GM12873 (cell line): ENCODE results near the gene ANKDD1B.

Experiments used
- TF ChIP-seq, protein P1 (sequence below): IDR thresholded peaks from 2 replicates; pipeline ENCODE4 v1.5.1; 2012; ENCODE audit warnings: low read depth, mild to moderate bottlenecking, moderate library complexity, low read length, control low read depth; ENCODE audit not compliant: insufficient read depth; ENCODE audit errors: missing control alignments

ANKDD1B gene

DNA sequence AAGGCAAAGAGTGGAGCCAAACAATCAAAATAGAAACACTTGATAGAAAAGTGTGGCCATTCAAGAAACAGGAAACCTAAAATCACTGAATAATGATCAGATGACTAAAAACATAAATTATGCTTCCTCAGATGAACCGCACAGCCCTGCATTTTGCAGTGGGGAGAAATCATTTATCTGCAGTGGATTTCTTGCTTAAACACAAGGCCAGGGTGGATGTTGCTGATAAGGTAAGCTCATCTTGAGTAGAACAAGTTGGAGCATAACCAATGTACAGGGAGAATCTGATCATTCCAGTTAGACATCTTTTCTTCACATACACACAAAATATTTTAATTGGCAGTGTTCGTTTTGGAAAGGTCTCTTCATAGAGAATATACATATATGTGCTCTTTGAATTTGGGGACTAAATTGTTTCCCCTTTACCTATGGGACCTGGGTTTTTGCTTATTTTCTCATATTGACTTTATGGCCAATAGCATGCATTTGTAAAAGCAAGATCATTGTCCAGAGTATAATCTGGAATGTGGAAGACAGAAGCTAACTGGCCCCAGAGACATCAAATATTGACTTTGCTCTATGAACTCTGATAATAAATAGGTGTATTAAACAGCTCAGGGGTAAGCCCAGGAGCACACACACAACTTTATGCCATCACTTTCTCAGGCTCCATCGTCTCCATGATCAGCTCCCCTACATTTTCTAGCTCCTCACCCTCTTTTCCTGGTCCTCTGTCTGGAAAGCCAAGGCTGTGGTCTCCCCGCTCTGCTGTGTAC lies 9.1 kb downstream of the ANKDD1B start:
- TF ChIP-seq, protein P1, sequence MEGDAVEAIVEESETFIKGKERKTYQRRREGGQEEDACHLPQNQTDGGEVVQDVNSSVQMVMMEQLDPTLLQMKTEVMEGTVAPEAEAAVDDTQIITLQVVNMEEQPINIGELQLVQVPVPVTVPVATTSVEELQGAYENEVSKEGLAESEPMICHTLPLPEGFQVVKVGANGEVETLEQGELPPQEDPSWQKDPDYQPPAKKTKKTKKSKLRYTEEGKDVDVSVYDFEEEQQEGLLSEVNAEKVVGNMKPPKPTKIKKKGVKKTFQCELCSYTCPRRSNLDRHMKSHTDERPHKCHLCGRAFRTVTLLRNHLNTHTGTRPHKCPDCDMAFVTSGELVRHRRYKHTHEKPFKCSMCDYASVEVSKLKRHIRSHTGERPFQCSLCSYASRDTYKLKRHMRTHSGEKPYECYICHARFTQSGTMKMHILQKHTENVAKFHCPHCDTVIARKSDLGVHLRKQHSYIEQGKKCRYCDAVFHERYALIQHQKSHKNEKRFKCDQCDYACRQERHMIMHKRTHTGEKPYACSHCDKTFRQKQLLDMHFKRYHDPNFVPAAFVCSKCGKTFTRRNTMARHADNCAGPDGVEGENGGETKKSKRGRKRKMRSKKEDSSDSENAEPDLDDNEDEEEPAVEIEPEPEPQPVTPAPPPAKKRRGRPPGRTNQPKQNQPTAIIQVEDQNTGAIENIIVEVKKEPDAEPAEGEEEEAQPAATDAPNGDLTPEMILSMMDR = no peak

DNA sequence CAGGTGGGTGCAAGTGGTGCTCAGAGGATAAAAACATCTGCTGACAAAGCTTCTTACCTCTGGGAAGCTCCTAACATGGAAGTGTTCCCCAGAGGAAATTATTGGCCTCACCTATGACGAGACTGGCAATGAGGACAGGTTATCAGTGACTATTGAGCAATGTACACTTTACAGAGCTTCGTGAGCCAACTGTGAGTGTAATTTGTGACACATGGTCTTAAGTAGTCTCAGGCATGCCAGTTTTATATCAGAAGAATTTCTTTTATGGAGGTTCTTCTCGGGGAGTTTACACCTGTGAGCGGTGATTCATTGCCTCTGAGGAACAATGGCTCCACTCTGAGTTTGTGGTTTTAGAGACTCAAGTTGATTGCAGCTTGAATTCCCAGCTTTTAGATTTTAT lies 11.3 kb downstream of the ANKDD1B start:
- TF ChIP-seq, protein P1 = no peak

DNA sequence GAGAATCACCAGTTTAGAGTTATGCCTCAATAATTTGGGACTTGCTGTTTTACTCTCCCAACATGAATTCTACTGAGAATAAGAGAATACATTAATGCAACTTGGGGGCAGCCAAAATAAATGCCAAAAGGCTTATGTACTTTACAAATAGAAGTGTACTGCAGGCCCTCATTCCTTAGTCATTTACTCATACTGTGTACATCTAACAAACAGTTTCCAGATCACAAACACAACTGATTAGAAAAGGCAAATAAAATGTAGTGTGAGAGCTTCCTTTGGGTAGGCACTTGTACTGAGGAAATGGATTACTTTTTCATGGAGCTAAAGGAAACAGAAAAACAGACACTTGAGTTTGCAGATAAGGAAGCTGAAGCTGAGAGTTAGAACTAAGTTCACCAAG lies 12.6 kb downstream of the ANKDD1B start:
- TF ChIP-seq, protein P1 = no peak

DNA sequence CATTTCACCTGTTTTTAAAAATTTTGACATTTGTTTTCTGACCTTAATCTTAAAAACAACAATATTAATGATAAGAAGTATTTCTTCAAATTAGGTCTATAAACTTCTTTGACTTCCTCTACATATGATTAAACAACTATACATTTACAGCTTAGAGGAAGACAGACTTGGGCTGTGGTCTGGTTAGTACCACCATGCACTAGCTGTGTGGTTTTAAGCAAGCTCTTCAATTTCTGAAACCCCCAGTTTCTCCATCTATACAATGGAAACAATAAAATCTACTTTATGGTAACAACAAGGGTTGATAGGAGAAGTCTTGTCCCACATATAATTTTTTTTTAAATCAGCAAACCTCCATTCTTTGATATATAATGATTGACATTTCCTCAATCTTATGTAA lies 15.7 kb downstream of the ANKDD1B start:
- TF ChIP-seq, protein P1 = no peak

DNA sequence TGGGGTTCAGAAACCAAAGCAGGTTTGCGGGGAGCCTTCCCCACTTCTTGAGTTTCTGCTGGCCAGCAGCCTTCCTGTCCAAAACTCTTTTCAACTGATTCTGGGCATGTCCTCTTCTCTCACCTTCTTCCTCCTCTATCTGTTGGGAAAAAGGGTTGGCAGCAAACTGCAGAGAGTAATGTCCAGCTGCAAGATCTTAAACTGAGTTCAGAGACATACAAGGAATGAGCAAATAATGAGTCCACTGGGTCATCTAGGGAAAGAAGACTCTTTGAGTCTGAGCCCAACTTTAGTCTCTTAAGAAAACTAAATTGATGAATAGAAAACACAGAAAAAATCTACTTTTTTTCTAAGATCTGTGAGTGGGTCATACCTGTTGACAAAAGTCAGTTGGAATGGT lies 16.5 kb downstream of the ANKDD1B start:
- TF ChIP-seq, protein P1 = no peak

DNA sequence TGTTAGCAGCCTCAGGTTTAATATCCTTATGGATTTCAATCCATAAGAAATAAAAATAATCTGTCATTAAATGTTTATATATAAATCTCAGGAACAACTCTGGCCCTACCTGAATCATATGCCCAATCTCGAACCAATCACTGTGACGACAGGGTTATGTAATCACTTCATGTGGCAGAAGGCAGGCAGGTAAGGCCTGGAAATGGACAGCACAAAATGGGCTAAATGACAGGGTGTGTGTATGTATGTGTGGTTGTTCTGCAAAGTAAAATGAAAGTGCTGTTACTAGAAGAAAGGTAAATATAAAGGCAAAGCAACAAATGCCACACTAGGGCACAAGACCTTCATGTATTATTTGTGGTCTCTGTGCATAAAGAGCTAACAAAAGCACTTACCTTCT lies 19.6 kb downstream of the ANKDD1B start:
- TF ChIP-seq, protein P1 = no peak

DNA sequence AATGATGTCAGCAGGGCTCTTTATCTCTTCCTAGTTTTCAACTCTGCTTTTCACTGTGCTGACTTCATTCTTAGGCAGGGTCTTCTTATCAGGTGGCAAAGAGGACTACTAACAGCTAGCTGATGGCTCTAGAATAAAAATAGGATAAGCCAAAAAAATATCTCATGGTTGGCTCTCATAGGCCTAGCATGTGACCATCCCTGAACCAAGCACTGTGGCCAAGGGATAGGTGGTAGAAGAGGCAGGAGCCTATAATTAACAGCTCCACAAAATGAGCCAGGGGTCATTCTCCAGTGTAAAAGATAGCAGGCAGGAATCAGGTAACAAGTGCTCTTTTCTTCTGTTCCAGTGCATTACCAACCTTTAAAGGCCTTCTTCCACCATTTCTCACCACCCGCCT lies 21.1 kb downstream of the ANKDD1B start:
- TF ChIP-seq, protein P1 = no peak

DNA sequence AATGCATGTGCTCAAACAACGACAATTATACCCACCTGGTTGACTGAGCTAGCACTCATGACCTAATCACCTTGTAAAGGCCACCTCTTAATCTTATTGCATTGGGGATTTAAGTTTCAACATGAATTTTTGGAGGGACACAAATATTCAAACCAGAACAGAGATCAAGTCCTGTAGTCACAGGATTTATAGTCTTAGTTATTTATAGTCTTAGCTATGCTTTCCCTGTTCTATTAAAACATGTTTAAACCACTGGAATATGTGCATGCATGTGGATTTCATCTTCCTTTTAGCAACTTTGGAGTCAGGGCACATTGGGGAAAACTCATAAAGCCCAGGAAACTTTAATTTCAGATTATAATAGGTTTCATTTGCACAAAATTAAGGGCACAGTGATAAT lies 26.7 kb downstream of the ANKDD1B start:
- TF ChIP-seq, protein P1 = no peak
